H9 (cell line): Measurements from ENCODE around the gene METTL9. TPM values are rescaled to one million over a fixed set of nuclear protein-coding genes. Genes with fewer than 3 reads are reported as not detected.

Source experiments
- DNase-seq: peaks from one replicate; pipeline ENCODE4 v3.0.0-alpha.2; 2017
- H2AFZ ChIP-seq: one replicate; pipeline ENCODE4 v1.6.1; 2013; ENCODE audit warnings: mild to moderate bottlenecking, low read length, control low read depth, moderate library complexity
- H2AK5ac ChIP-seq: 2 replicates; pipeline ENCODE4 v1.6.1; 2013; ENCODE audit warnings: low read length, control low read depth, mixed read lengths; ENCODE audit not compliant: insufficient read length
- H2BK120ac ChIP-seq: one replicate; pipeline ENCODE4 v1.6.1; 2013; ENCODE audit warnings: low read depth, mild to moderate bottlenecking, low read length, control low read depth, inconsistent platforms; ENCODE audit not compliant: poor library complexity, severe bottlenecking
- H2BK12ac ChIP-seq: 2 replicates; pipeline ENCODE4 v1.6.1; 2013; ENCODE audit warnings: low read length, control low read depth, mixed read lengths, low read depth; ENCODE audit not compliant: insufficient read length
- H2BK15ac ChIP-seq: 2 replicates; pipeline ENCODE4 v1.6.1; 2013; ENCODE audit warnings: low read depth, low read length, control low read depth
- H2BK20ac ChIP-seq: one replicate; pipeline ENCODE4 v1.6.1; 2013; ENCODE audit warnings: low read depth, mild to moderate bottlenecking, low read length, control low read depth, inconsistent platforms; ENCODE audit not compliant: poor library complexity, severe bottlenecking
- H2BK5ac ChIP-seq: 2 replicates; pipeline ENCODE4 v1.6.1; 2013; ENCODE audit warnings: low read length, control low read depth, mixed read lengths; ENCODE audit not compliant: insufficient read length
- H3K14ac ChIP-seq: 2 replicates; pipeline ENCODE4 v1.6.1; 2013; ENCODE audit warnings: low read length, control low read depth; ENCODE audit not compliant: insufficient read depth
- H3K18ac ChIP-seq: 2 replicates; pipeline ENCODE4 v1.6.1; 2013; ENCODE audit warnings: low read depth, mild to moderate bottlenecking, mixed read lengths, low read length, control low read depth; ENCODE audit not compliant: insufficient read length
- H3K23ac ChIP-seq: 2 replicates; pipeline ENCODE4 v1.6.1; 2013; ENCODE audit warnings: low read length, control low read depth, mixed read lengths, low read depth; ENCODE audit not compliant: insufficient read length
- H3K23me2 ChIP-seq: 2 replicates; pipeline ENCODE4 v1.6.1; 2013; ENCODE audit warnings: low read depth, mild to moderate bottlenecking, mixed read lengths, low read length, control low read depth; ENCODE audit not compliant: insufficient read length, poor library complexity, severe bottlenecking
- H3K27ac ChIP-seq: 2 replicates; pipeline ENCODE4 v1.5.1; 2013; ENCODE audit warnings: low read length, control low read depth, mixed read lengths, low read depth; ENCODE audit not compliant: insufficient read length
- H3K27me3 ChIP-seq: 2 replicates; pipeline ENCODE4 v1.6.1; 2013; ENCODE audit warnings: low read length, control low read depth, inconsistent platforms; ENCODE audit not compliant: insufficient read depth
- H3K4ac ChIP-seq: 2 replicates; pipeline ENCODE4 v1.6.1; 2013; ENCODE audit warnings: low read depth, mild to moderate bottlenecking, control low read depth, inconsistent platforms, low read length, moderate library complexity
- H3K4me1 ChIP-seq: 2 replicates; pipeline ENCODE4 v1.6.1; 2013; ENCODE audit warnings: low read length, control low read depth, inconsistent platforms; ENCODE audit not compliant: insufficient read depth
- H3K4me2 ChIP-seq: 2 replicates; pipeline ENCODE4 v1.6.1; 2013; ENCODE audit warnings: low read length, control low read depth, mixed read lengths; ENCODE audit not compliant: insufficient read length, insufficient read depth
- H3K56ac ChIP-seq: 2 replicates; pipeline ENCODE4 v1.6.1; 2013; ENCODE audit warnings: low read depth, mild to moderate bottlenecking, mixed read lengths, low read length, control low read depth; ENCODE audit not compliant: insufficient read length
- H3K79me1 ChIP-seq: 2 replicates; pipeline ENCODE4 v1.6.1; 2013; ENCODE audit warnings: low read depth, mild to moderate bottlenecking, moderate library complexity, low read length, control low read depth, inconsistent platforms; ENCODE audit not compliant: insufficient read depth, poor library complexity, severe bottlenecking
- H3K79me2 ChIP-seq: 2 replicates; pipeline ENCODE4 v1.6.1; 2013; ENCODE audit warnings: low read length, control low read depth, inconsistent platforms; ENCODE audit not compliant: insufficient read depth
- H3K9ac ChIP-seq: 2 replicates; pipeline ENCODE4 v1.6.1; 2013; ENCODE audit warnings: low read length, control low read depth, mixed read lengths; ENCODE audit not compliant: insufficient read length; ENCODE audit errors: extremely low read depth
- H3K9me3 ChIP-seq: one replicate; pipeline ENCODE4 v1.6.1; 2013; ENCODE audit warnings: low read depth, low read length, inconsistent platforms; ENCODE audit not compliant: control insufficient read depth
- H3T11ph ChIP-seq: one replicate; pipeline ENCODE4 v1.6.1; 2013; ENCODE audit warnings: mild to moderate bottlenecking, low read length, control low read depth, inconsistent platforms
- H4K20me1 ChIP-seq: one replicate; pipeline ENCODE4 v1.6.1; 2013; ENCODE audit not compliant: control insufficient read depth, insufficient read length, insufficient read depth
- H4K5ac ChIP-seq: 2 replicates; pipeline ENCODE4 v1.6.1; 2013; ENCODE audit warnings: low read depth, mild to moderate bottlenecking, mixed read lengths, low read length, control low read depth; ENCODE audit not compliant: insufficient read length
- H4K8ac ChIP-seq: replicated peaks from 2 replicates; pipeline ENCODE4 v1.6.1; 2013; ENCODE audit warnings: low read length, control low read depth, mixed read lengths, low read depth; ENCODE audit not compliant: insufficient read length
- H4K91ac ChIP-seq: 2 replicates; pipeline ENCODE4 v1.6.1; 2013; ENCODE audit warnings: low read depth, mild to moderate bottlenecking, moderate library complexity, mixed read lengths, low read length, control low read depth; ENCODE audit not compliant: insufficient read length
- H3K27ac Mint-ChIP-seq, 3 experiments: 2 replicates in 2 of 3; 3 replicates in 1 of 3; pipeline ENCODE4 v1.8.0; 2020 to 2021; ENCODE audit warnings: mixed read lengths in 3 of 3, mild to moderate bottlenecking in 1 of 3, moderate library complexity in 1 of 3
- H3K27me3 Mint-ChIP-seq: 2 replicates; pipeline ENCODE4 v1.8.0; 2021; ENCODE audit warnings: low read depth, mild to moderate bottlenecking, moderate library complexity, mixed read lengths
- H3K36me3 Mint-ChIP-seq, 3 experiments: 2 replicates in 2 of 3; 3 replicates in 1 of 3; pipeline ENCODE4 v1.8.0; 2020 to 2021; ENCODE audit warnings: low read depth in 3 of 3, mixed read lengths in 3 of 3; ENCODE audit not compliant: insufficient read depth in 1 of 3
- H3K4me1 Mint-ChIP-seq, 2 experiments: 2 replicates each; pipeline ENCODE4 v1.8.0; 2020; ENCODE audit warnings: mixed read lengths in 2 of 2
- H3K4me3 Mint-ChIP-seq, 2 experiments: 2 replicates in 1 of 2; 3 replicates in 1 of 2; pipeline ENCODE4 v1.8.0; 2020 to 2021; ENCODE audit warnings: mild to moderate bottlenecking in 2 of 2, mixed read lengths in 2 of 2, moderate library complexity in 1 of 2
- H3K9me3 Mint-ChIP-seq, 2 experiments: 2 replicates in 1 of 2; 3 replicates in 1 of 2; pipeline ENCODE4 v1.8.0; 2020; ENCODE audit warnings: mild to moderate bottlenecking in 2 of 2, mixed read lengths in 2 of 2, moderate library complexity in 1 of 2
- CTCF ChIP-seq: fragments of 200-600 bp; sonication (generic); conservative IDR thresholded peaks from 3 replicates; pipeline ENCODE4 v1.8.0; 2021; ENCODE audit warnings: antibody characterized with exemption, mild to moderate bottlenecking
- WGBS: extraction: QIAGEN DNeasy Blood & Tissue Kit; methylation state at CpG from one replicate; pipeline ENCODE4 v1.1.7; 2013; ENCODE audit warnings: missing lambda C conversion rate, low lambda C conversion rate, mixed read lengths; ENCODE audit not compliant: insufficient read length; ENCODE audit errors: extremely low coverage; 5-methylcytosine and 5-hydroxymethylcytosine counted together
- total RNA-seq: library from RNA; stranded (reverse); gene quantifications from 2 replicates; pipeline ENCODE4 v1.2.1, GENCODE V29; 2021

Gene METTL9
- total RNA-seq, 1 experiment from 2014 or later: 108 TPM

GRCh38 chr16:21580807-21581206, 18.6 kb upstream of the METTL9 start:
- no peak overlapping the region for H3K4me3 Mint-ChIP-seq
- no peak overlapping the region for H4K5ac ChIP-seq
- DNase-seq: no peak
- no peak overlapping the region for H4K8ac ChIP-seq
- no peaks in the 10 kb centered on the region for H3K27me3 ChIP-seq
- H2BK5ac ChIP-seq: no peak overlapping the region
- H3K9me3 Mint-ChIP-seq: peaks cover 0 to 7% of the 10 kb centered on the region in 2 experiments; a peak in 1 of 5 replicates
- H3K9ac ChIP-seq: no peak overlapping the region
- H3K27me3 Mint-ChIP-seq: no peaks in the 10 kb centered on the region; the same call in 1 of the 2 replicates
- no peak overlapping the region for H2BK15ac ChIP-seq
- no peak overlapping the region for H2AFZ ChIP-seq
- H3T11ph ChIP-seq: no peak overlapping the region
- H3K4me1 ChIP-seq: no peaks in the 10 kb centered on the region; the same call in 1 of the 2 replicates
- no peak overlapping the region for H2BK20ac ChIP-seq
- H3K4me2 ChIP-seq: no peak overlapping the region
- no peak overlapping the region for H3K27ac Mint-ChIP-seq
- H4K91ac ChIP-seq: no peak overlapping the region
- no peak for TF ChIP-seq CTCF
- no peaks in the 10 kb centered on the region for H3K9me3 ChIP-seq
- no peaks in the 10 kb centered on the region for H3K23me2 ChIP-seq
- no peak overlapping the region for H3K23ac ChIP-seq
- no peak overlapping the region for H2BK120ac ChIP-seq
- H3K79me2 ChIP-seq: no peaks in the 10 kb centered on the region
- no peak overlapping the region for H3K14ac ChIP-seq
- H3K56ac ChIP-seq: no peak overlapping the region
- no peak overlapping the region for H3K4ac ChIP-seq
- H3K79me1 ChIP-seq: no peaks in the 10 kb centered on the region
- no peak overlapping the region for H3K27ac ChIP-seq
- no peak overlapping the region for H2AK5ac ChIP-seq
- no peak overlapping the region for H2BK12ac ChIP-seq
- peaks cover 0 to 2% (median 0%) of the 10 kb centered on the region in 3 experiments; a peak in 1 of 7 replicates for H3K36me3 Mint-ChIP-seq
- WGBS: no CpG with 5 or more reads among the region's 2 CpGs
- peaks cover 6 to 12% of the 10 kb centered on the region in 2 experiments; a peak in 2 of 4 replicates for H3K4me1 Mint-ChIP-seq
- H4K20me1 ChIP-seq: no peaks in the 10 kb centered on the region
- H3K18ac ChIP-seq: no peak overlapping the region
